NB4 (cell line): ENCODE data around the gene CDKN2AIP.
"Not testable (repeated sequence)": the region's sequence is repeated elsewhere in the genome, so short reads cannot be mapped to it uniquely, and the experiment has no call there.

Source experiments
- DNase-seq: peaks from one replicate; pipeline ENCODE4 v3.0.0; 2010; ENCODE audit warnings: low read depth
- H3K4me3 ChIP-seq: one replicate; pipeline ENCODE4 v1.5.1; 2011; ENCODE audit warnings: mild to moderate bottlenecking, low read depth, low read length, moderate library complexity
- MYC ChIP-seq: IDR thresholded peaks from 2 replicates; pipeline ENCODE4 v1.6.1; 2011; ENCODE audit warnings: low read depth, low read length
- POLR2A ChIP-seq: IDR thresholded peaks from 2 replicates; pipeline ENCODE4 v1.6.1; 2011; ENCODE audit warnings: mild to moderate bottlenecking; ENCODE audit not compliant: insufficient read length; ENCODE audit errors: extremely low read depth
- TF ChIP-seq, protein P1 (sequence below): IDR thresholded peaks from one replicate; pipeline ENCODE4 v1.5.1; 2012; ENCODE audit warnings: low read depth, low read length
- TF ChIP-seq, protein P2 (sequence below): IDR thresholded peaks from 2 replicates; pipeline ENCODE4 v1.6.1; 2011; ENCODE audit warnings: low read depth, low read length

The CDKN2AIP gene

DNA sequence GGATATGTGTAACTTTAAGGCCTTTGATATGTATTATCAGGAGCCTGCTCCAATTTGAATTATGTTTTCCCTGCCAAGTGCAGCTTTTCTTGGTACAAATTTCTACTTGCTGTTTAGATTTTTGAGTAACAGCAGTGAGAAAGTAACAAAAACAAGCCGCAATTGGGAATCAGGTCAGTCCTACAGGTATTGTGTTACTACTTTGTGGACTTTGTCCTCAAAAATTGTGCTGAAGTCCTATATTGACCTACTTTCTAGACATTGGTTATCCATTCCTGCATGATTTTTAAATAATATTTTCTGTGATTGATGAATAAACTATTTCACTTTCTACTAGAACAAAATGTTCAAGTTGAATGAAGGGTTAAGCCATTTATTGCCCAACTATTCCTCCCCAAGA, 5.7 kb downstream of the CDKN2AIP start:
- no peak for DNase-seq
- H3K4me3 ChIP-seq: no peak overlapping the region
- TF ChIP-seq MYC (no peak), POLR2A (no peak)
- TF ChIP-seq, protein P1, sequence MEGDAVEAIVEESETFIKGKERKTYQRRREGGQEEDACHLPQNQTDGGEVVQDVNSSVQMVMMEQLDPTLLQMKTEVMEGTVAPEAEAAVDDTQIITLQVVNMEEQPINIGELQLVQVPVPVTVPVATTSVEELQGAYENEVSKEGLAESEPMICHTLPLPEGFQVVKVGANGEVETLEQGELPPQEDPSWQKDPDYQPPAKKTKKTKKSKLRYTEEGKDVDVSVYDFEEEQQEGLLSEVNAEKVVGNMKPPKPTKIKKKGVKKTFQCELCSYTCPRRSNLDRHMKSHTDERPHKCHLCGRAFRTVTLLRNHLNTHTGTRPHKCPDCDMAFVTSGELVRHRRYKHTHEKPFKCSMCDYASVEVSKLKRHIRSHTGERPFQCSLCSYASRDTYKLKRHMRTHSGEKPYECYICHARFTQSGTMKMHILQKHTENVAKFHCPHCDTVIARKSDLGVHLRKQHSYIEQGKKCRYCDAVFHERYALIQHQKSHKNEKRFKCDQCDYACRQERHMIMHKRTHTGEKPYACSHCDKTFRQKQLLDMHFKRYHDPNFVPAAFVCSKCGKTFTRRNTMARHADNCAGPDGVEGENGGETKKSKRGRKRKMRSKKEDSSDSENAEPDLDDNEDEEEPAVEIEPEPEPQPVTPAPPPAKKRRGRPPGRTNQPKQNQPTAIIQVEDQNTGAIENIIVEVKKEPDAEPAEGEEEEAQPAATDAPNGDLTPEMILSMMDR: no peak
- TF ChIP-seq, protein P2, sequence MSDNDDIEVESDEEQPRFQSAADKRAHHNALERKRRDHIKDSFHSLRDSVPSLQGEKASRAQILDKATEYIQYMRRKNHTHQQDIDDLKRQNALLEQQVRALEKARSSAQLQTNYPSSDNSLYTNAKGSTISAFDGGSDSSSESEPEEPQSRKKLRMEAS: no peak

DNA sequence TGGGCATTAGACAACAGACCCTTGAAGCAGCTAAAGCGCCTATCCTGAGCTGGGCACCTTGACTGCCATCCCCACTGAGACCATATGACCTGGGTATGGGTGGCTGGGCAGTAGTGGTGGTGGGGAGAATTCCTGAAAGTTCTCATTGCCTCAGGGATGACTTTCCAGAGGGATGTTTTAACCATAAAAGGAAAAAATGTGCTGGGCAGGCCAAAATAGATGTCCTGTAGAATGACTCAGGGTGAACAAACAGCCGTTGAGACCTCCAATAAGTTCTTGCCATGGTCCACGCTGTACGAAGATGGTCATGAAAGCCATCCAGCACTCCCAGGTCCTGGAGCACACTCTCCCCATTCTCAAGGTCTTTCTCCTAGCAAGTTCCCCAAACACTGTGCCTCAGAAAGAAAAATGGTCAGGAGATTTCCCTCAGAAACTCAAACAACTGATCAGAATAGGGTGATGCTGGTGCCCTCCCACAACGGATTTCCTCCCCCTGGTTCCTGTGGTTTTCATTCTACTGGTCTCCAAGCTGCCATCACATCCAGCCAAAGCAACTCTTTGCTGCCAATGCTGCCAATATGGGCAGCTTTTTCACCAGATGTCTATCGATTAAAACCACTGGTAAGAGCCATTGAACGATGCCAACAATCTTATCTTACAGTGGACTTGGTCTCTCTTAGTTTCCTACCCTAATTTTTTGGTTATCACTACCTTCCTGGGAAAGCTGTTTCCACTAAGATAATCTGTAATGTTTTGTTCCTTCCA, 11.2 kb downstream of the CDKN2AIP start:
- DNase-seq: peak; percentile 63
- TF ChIP-seq, protein P1: no peak
- no peak for TF ChIP-seq MYC
- no peak for TF ChIP-seq POLR2A
- TF ChIP-seq, protein P2: no peak
- H3K4me3 ChIP-seq: no peak overlapping the region

- H3K4me3 ChIP-seq: no peak overlapping the region
- no peak for DNase-seq
- TF ChIP-seq, protein P2: no peak
- no peak for TF ChIP-seq MYC
- TF ChIP-seq, protein P1: no peak
- no peak for TF ChIP-seq POLR2A
These were observed 13.6 kb downstream of the CDKN2AIP start for GRCh38 chr4:183458005-183458404.

GRCh38 chr4:183463903-183464619, 19.6 kb downstream of the CDKN2AIP start:
- not testable (repeated sequence) for H3K4me3 ChIP-seq, DNase-seq

DNA sequence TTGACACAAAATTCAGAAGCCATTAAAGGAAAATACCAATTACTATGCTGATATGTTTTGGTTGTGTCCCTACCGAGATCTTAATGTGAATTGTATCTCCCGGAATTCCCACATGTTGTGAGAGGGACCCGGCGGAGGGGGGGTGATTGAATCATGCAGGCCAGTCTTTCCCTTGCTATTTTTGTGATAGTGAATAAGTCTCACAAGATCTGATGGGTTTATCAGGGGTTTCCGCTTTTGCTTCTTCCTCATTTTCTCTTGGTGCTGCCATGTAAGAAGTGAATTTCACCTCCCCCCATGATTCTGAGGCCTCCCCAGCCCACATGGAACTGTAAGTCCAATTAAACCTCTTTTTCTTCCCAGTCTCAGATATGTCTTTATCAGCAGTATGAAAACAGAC, 21.4 kb downstream of the CDKN2AIP start:
- not testable (repeated sequence) for H3K4me3 ChIP-seq, DNase-seq

- DNase-seq: no peak
- TF ChIP-seq MYC (no peak), POLR2A (no peak)
- TF ChIP-seq, protein P2: no peak
- TF ChIP-seq, protein P1: no peak
- H3K4me3 ChIP-seq: no peak overlapping the region
These were observed 22.8 kb downstream of the CDKN2AIP start for GRCh38 chr4:183467246-183467645.
